Activated naive CD4-positive, alpha-beta T cell treated with anti-CD3 and anti-CD28 coated beads, Interleukin-2, amount 50 U/mL, for 72 hours (primary cell): ENCODE results near the gene LAMB1. TPM values are rescaled to one million over a fixed set of nuclear protein-coding genes. Genes with fewer than 3 reads are reported as not detected.

ENCODE experiments used
- ATAC-seq, 2 donors: fragments of 150-1000 bp; cut with Tn5 transposase; 2 replicates each; pipeline ENCODE4 v1.10.0; 2021; ENCODE audit warnings: mild to moderate bottlenecking in 2 of 2, moderate library complexity in 2 of 2
- DNase-seq, 2 donors: peaks; one replicate each; pipeline ENCODE4 v3.0.0; 2021 to 2022; ENCODE audit warnings: low spot score in 2 of 2
- H3K27ac Mint-ChIP-seq, 2 donors: one replicate each; pipeline ENCODE4 v1.8.0; 2022; ENCODE audit warnings: mild to moderate bottlenecking in 2 of 2, mixed read lengths in 2 of 2
- H3K36me3 Mint-ChIP-seq, 2 donors: one replicate each; pipeline ENCODE4 v1.8.0; 2022; ENCODE audit warnings: mixed read lengths in 2 of 2
- H3K9me3 Mint-ChIP-seq, 2 donors: one replicate each; pipeline ENCODE4 v1.8.0; 2022; ENCODE audit warnings: mixed read lengths in 2 of 2
- total RNA-seq, 2 donors: library from RNA; stranded (reverse); gene quantifications; one replicate each; pipeline ENCODE4 v1.2.3, GENCODE V29; 2022

Gene LAMB1
- total RNA-seq, 2 donors from 2014 or later: 0.27 TPM; not detected in 1

DNA sequence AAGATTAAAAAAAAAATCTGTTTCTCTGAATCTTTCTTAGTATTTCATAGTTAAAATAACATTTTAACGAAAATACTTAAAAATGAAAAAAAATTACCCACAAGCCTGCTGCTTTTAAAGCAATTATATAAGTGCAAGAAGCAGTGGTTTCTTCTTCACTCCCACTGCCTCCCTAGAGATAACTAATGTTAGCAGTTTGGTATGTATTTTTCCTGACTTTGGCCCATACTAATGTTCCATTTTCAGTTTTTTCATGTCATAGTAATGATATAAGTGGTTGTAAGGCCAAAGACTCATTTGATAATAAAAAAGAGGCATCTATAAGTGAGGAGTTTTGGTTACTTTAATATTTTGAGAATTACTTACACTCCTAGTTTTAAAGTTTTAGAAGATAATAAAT, 24.3 kb upstream of the LAMB1 start:
- no peak for DNase-seq
- Mint-ChIP-seq H3K36me3 (no peaks in the 10 kb centered on the region), H3K27ac (no peak overlapping the region), H3K9me3 (no peaks in the 10 kb centered on the region)
- no peak for ATAC-seq

DNA sequence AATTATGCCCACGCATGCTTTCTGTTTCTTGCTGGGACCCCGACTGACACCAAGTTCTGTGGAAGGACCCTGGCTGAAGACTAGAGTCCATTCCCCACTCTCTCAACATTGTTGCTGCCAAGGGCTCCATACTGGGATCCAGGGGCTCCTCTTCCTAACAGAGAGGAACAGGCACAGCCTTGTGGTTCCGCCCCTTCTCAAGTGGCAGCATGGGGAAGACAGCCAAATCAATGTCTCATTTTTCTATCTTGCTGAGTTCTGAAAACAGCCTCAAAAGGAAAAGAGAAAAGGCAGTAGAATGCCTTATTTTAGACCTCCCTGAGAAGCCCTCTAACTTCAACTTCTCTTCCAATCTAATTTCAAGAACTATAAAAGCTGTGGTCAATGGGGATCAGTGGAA, 23.7 kb upstream of the LAMB1 start:
- Mint-ChIP-seq H3K9me3 (no peaks in the 10 kb centered on the region), H3K36me3 (no peaks in the 10 kb centered on the region), H3K27ac (no peak overlapping the region)
- DNase-seq: no peak
- no peak for ATAC-seq

DNA sequence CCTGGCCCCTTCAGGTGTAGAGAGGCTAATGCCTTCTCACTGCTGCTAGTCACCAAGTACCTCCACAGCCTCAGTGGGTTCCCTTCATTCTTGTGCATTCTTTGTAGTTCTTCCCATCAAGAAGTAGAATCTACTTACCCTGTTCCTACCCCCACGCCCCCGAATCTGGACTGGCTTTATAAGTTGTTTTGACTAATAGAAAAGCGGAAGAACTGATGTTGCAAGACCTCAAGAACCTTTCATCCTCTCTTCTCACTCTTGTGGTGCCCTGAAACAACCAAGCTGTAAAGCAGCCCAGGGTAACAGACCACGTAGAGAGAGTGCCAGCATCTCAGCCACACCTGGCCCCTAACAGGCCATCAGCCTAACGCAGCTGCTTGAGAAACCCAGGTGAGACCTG, 23.2 kb upstream of the LAMB1 start:
- ATAC-seq (no peak), DNase-seq (no peak)
- Mint-ChIP-seq H3K27ac (no peak overlapping the region), H3K36me3 (no peaks in the 10 kb centered on the region), H3K9me3 (no peaks in the 10 kb centered on the region)

DNA sequence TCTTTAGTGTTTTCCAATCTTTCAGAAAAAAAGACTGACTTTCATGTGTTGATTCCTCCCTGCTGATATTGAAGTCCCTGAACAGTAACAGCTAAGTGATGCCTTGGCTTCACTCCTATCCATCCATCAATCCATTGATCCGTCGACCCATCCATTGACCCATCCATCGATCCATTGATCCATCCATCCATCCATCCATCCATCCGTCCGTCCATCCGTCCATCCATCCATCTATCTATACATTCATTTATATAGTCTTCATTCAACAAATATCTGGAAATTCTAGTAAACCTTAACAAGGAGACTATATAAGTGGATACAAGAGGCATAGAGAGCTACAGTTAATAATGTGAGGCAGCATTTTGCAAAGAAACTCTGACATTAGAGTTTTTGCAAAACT, 21.6 kb upstream of the LAMB1 start:
- H3K36me3 Mint-ChIP-seq: no peaks in the 10 kb centered on the region
- H3K27ac Mint-ChIP-seq: no peak overlapping the region
- no peak for ATAC-seq
- H3K9me3 Mint-ChIP-seq: no peaks in the 10 kb centered on the region
- no peak for DNase-seq

DNA sequence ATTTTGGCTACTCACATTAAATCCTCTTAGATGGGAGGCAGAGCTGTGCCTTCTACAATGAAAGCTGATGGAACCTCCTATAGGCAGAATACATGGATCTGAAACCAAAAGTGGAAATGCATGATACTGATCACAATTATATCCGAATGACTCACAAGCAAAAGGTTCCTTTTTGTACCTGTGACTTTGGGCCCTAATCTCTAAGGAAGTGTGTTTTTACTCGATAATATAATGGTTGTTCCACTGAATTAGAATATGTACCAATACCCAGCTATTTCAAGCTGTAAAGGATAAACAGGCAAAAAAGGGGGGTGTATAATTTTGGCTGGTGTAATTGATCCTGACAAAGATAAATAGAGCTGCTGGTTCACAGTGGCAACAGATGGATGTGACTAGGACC, 17.6 kb upstream of the LAMB1 start:
- no peak for ATAC-seq
- Mint-ChIP-seq H3K36me3 (no peaks in the 10 kb centered on the region), H3K27ac (no peak overlapping the region), H3K9me3 (no peaks in the 10 kb centered on the region)
- DNase-seq: no peak

DNA sequence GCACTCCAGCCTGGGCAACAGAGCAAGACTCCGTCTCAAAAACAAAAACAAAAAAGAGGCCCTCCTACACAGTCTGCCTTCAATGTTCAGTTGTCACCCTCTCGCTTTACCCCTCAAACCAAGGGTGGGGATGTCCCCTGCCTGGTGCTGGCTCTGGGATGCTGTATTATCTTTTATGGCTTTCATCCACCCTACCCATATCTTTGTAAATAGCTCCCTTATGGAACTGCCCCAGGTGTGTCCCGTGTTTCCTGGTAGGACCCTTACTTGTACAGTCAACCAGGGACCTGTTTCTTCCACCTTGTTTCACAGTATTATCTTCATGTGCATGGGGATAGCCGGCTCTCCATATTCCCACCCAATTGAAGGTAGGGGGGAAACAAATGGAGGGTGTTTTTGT, 15.7 kb upstream of the LAMB1 start:
- DNase-seq (no peak), ATAC-seq (no peak)
- Mint-ChIP-seq H3K9me3 (no peaks in the 10 kb centered on the region), H3K27ac (no peak overlapping the region), H3K36me3 (no peaks in the 10 kb centered on the region)

DNA sequence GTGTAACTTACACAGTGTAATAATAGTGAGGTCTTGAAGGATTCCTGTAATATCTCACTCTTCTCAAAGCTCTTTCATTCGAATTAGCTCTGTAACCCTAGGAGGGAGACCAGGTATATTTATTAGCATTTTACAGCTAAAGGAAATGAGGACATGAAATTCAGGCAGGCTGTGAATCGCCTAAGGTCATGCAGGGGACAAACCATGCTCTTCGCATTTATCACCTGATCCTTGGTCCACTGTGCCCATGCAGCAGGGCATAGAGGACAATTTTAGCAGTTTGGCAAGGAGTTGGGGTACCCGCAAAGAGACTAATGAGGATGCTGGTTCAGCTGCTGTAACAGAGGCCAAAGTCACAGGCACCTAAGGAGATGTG, 14.8 kb upstream of the LAMB1 start:
- no peaks in the 10 kb centered on the region for H3K36me3 Mint-ChIP-seq
- H3K27ac Mint-ChIP-seq: no peak overlapping the region
- DNase-seq: no peak
- ATAC-seq: no peak
- H3K9me3 Mint-ChIP-seq: no peaks in the 10 kb centered on the region

DNA sequence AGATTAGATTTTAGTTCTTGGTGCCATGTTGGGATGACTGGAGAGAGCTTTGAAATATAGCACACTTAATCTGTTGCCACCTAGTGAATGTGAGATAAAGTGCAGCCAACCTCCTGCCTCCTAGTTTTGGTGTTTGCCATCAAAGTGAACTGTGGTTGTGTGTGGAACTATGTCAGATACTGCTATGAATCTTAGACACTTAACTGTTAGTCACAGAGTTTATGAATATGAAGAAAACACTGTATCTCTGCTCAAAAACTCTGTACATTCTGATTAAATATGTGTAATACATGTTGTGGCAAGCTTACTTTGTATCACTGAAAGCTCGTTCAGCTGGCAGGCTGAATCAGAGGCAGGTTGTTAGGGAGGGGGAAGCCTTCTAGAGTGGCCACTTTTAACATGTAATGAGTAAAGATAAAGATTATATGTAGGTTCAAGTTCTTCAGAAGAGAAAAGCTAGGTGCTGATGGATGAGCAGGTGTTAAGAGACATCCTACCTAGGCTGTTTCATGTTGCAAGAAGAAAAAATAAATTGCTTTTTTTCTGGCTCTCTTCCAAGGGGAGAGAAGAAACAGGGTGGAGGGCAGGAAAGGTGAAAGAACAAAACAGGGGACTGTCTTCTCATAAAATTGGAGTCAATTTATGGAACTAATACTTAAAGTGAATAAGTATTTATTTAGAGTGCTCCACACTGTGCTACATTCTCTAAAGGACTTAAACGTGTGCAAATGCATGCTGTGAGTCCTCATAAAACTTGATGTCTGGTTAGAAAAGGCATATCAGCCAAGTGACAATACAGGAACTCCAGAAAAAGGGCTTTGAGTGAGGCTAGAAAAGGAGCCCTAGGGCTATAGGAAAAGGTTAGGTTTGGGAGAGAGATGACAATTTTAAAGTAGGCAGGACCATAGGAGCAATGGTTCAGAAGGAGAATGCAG, 14.1 kb upstream of the LAMB1 start:
- ATAC-seq: peak; percentile 40 to 95

DNA sequence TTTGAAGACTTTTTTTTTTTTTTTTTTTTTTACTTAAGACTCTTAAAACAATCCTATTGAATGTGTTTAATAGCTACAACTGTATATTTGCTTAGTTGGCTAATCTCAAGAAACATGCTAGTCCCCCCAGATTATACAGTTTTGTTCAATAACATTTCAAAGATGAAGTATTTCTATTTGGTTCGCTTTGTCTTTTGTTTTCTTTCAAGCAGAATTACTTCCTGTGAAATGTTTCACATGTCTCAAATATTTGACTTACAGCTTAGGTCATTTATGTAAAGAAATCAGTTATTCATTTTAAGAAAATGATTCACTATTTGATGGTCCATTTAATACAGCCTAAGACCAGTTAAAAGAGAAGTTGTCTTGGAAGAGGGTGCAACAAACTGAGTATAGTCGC, 12.8 kb upstream of the LAMB1 start:
- DNase-seq (no peak), ATAC-seq (no peak)
- no peaks in the 10 kb centered on the region for H3K36me3 Mint-ChIP-seq
- no peak overlapping the region for H3K27ac Mint-ChIP-seq
- no peaks in the 10 kb centered on the region for H3K9me3 Mint-ChIP-seq

More for the DNA sequence above, 14.1 kb upstream of the LAMB1 start:
- no peaks in the 10 kb centered on the region for H3K36me3 Mint-ChIP-seq
- no peak for DNase-seq
- H3K27ac Mint-ChIP-seq: peak overlapping the region in 1 of 2 donors; percentile 4
- H3K9me3 Mint-ChIP-seq: no peaks in the 10 kb centered on the region

DNA sequence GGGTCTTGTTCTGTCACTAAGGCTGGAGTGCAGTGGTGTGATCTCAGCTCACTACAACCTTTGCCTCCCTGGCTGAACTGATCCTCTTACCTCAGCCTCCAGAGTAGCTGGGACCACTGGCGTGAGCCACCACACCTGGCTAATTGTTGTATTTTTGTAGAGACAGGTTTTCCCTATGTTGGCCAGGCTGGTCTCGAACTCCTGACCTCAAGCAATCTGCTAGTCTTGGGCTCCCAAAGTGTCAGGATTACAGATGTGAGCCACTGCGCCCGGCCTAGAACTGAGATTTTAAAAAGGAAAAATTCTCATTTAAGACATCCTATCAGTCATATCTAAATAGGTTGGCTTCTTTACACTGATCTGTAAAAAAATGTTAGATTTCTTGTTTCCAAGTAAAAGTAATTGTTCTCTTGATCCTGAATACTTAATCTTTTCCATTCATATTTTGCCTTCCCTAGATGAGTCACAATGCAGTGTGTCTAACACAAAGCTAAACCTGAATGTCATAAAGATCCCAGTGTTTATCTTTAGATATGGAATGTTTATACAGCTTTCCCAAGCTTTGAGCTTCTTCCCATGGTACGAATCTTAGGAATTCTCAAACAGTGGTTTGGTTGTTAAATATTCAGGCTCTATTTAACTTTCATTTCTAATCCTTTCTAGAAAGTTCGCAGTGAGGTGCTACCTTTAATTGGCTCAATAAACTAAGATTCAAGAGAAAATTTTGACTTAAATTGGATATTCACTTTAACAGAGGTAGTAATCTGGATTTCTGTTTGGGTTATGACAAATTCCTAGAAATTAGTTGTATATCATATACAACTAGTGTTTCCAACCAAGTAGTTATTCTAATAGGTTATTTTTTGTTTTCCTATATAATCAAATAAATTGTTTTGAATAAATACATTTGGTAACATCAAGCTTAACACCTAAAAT, 12.1 kb upstream of the LAMB1 start:
- no peak for ATAC-seq
- H3K9me3 Mint-ChIP-seq: no peaks in the 10 kb centered on the region
- H3K36me3 Mint-ChIP-seq: no peaks in the 10 kb centered on the region
- H3K27ac Mint-ChIP-seq: no peak overlapping the region
- DNase-seq: no peak

DNA sequence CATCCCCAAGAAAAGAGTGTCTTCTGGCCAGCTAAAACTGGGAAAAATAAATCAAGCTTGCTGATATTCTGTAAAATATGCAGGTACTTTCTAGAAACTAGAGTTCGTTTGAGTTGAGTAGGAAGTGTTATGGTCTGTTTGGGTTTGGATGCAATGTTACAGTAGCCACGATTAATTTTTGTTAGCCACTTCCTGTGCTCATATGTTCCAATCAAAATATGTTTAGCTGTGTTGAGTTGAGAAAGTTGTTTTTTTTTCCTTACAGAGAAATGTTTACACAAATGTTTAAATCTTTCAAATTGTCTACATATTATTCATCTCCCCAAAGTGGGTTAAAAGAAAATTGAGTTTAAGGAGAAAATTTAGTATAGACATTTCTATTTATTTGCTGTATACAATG, 11.3 kb upstream of the LAMB1 start:
- Mint-ChIP-seq H3K9me3 (no peaks in the 10 kb centered on the region), H3K27ac (no peak overlapping the region), H3K36me3 (no peaks in the 10 kb centered on the region)
- ATAC-seq (no peak), DNase-seq (no peak)

DNA sequence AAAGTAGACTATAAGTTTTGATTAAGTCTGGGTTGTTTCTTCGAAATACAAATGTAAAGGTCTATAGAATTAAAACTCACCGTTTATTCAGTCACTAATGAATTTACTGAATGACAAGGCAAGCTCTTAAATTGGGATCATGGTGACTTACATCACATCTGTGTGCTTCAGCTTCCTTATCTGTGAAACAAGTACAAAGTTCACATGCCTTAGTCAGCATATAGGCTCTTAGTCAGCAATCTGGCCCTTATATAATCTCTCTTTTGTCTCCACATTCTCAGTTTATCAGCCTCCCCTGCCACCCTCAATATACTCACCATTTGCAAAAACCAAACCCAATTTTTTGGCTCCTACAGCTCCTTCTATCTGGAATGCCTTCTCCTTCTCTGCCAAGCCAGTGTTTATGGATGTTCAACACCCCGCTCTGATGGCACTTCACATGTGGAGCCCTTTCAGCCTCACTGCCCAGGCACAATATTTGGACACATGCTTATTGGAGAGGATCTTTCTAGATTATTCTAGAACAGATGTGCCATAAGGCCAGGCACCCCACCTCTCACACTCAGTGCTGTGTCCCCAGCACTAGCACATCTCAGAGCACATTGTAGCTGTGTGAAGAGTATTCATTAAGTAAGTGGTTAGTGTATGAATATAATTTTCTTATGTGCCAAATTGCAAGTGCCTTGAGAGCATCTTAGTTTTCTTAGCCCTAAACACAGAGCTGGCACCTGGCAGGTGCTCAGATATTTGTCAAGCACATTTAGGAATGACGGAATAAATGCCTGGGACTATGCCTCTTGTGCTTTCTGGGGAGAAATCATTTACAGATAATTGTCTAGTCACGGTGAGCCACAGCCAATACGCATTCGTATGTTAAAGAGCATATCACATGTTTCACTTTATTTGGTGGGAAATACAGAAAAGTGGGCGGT, 9.8 kb upstream of the LAMB1 start:
- no peaks in the 10 kb centered on the region for H3K9me3 Mint-ChIP-seq
- ATAC-seq: no peak

DNA sequence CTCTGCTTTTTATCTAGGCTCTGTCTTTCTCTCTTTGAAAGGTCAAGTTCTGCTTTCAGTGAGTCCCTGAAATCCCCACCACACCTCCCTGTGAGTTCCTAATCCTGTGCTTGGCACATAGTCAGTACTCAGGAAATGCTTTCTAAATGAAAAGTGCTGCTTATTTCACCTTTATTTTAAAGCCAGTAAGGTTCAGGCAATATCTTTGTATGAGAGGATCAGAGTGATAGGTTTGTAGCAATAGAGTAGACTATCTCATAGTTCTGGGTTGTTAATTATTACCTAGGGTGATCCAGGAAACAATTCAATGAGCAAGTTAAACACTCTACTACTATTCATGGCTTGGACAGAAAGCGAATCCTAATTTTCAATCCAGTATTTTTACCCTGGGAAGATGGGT, 7.4 kb upstream of the LAMB1 start:
- H3K36me3 Mint-ChIP-seq: no peaks in the 10 kb centered on the region
- ATAC-seq: no peak
- H3K9me3 Mint-ChIP-seq: no peaks in the 10 kb centered on the region
- no peak overlapping the region for H3K27ac Mint-ChIP-seq
- no peak for DNase-seq

More for the DNA sequence above, 9.8 kb upstream of the LAMB1 start:
- DNase-seq: no peak
- Mint-ChIP-seq H3K27ac (no peak overlapping the region), H3K36me3 (no peaks in the 10 kb centered on the region)

DNA sequence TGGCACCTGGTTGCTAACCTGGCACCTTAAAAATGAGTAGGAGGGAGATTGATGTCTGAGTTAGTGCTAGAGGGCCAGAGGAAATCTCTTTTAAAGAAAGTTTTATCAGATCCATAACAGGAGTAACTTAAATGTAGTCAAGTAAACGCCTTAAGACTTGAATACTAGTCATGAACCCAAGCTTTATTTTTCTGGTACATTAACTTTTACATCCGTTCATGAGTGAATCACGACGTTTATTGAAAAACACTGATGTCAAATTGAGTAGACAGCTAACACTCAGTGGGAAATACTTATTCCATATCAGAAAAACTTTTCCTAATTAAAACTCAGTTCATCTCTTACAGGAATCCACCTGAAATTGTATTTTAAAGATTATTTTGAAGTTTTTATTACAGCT, 6.9 kb upstream of the LAMB1 start:
- Mint-ChIP-seq H3K27ac (no peak overlapping the region), H3K36me3 (no peaks in the 10 kb centered on the region), H3K9me3 (no peaks in the 10 kb centered on the region)
- DNase-seq: no peak
- ATAC-seq: no peak

DNA sequence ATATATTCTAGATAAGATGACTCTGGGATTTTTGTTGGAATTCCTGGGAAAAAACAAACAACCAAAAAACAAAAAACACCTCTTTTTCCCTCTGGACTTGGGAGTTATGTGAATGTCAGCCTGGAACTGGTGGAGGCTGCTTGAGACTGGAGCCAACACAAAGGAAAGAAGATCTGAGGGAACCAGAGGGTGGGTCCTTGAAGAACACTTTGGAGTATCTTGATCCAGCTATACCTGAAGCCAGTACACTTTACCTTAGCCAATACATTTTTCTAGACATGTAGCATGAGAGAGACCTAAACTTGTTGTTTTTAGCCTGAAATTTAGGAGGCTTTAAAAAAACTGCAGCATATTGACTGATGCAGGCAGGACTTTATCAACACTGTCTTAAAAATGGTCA, 5.9 kb upstream of the LAMB1 start:
- Mint-ChIP-seq H3K9me3 (no peaks in the 10 kb centered on the region), H3K36me3 (peaks cover 0 to 5% of the 10 kb centered on the region in 2 donors), H3K27ac (no peak overlapping the region)
- no peak for ATAC-seq
- no peak for DNase-seq

DNA sequence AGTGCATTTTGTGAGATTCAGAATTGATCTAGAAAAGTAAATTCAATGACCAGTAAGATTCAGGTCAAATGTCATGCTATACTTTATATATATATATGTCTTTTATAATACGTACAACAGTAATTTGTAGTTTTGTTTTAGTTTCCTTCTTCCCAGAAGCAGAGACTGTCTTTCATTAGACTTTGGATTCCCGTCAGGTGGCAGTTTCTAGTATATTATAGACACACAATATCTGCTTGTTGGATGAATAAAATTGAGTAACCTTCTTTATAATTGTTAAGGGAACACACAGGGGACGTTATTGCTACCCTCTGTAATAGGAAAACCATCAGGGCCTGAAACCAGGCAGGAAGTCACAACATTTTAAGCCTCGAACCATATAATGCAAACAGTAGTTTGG, 5.3 kb upstream of the LAMB1 start:
- ATAC-seq (no peak), DNase-seq (no peak)
- H3K9me3 Mint-ChIP-seq: no peaks in the 10 kb centered on the region
- H3K27ac Mint-ChIP-seq: no peak overlapping the region
- peaks cover 0 to 7% of the 10 kb centered on the region in 2 donors for H3K36me3 Mint-ChIP-seq
